Suprapubic skin (tissue), 4 donors: ENCODE measurements around the gene CACNA2D4. TPM values are rescaled to one million over a fixed set of nuclear protein-coding genes. Genes with fewer than 3 reads are reported as not detected.

ENCODE experiments used
- DNase-seq, 2 donors: peaks; one replicate each; pipeline ENCODE4 v3.0.0-alpha.2; 2019; ENCODE audit warnings: low spot score in 2 of 2
- H3K27ac ChIP-seq: fragments of 200-600 bp; sonication (generic); one replicate; pipeline ENCODE4 v1.5.1; 2019
- H3K27me3 ChIP-seq: fragments of 200-600 bp; sonication (generic); one replicate; pipeline ENCODE4 v1.5.1; 2019
- H3K36me3 ChIP-seq: fragments of 200-600 bp; sonication (generic); one replicate; pipeline ENCODE4 v1.5.1; 2019
- H3K4me1 ChIP-seq: fragments of 200-600 bp; sonication (generic); one replicate; pipeline ENCODE4 v1.5.1; 2019
- H3K4me3 ChIP-seq: fragments of 200-600 bp; sonication (generic); one replicate; pipeline ENCODE4 v1.5.1; 2019; ENCODE audit warnings: mild to moderate bottlenecking
- H3K9me3 ChIP-seq: fragments of 200-600 bp; sonication (generic); one replicate; pipeline ENCODE4 v1.5.1; 2019
- EP300 ChIP-seq: sonication (generic); formaldehyde crosslinking; IDR thresholded peaks from one replicate; pipeline ENCODE4 v1.6.1; 2017; ENCODE audit warnings: antibody characterized with exemption
- POLR2A ChIP-seq, 2 donors: fragments of 450-650 bp; IDR thresholded peaks; one replicate each; pipeline ENCODE4 v1.6.1; 2017; ENCODE audit warnings: antibody characterized with exemption in 2 of 2, mild to moderate bottlenecking in 2 of 2, moderate library complexity in 2 of 2
- POLR2AphosphoS5 ChIP-seq, 3 donors: sonication (generic); formaldehyde crosslinking; IDR thresholded peaks; one replicate each; pipeline ENCODE4 v1.6.1; 2017; ENCODE audit warnings: antibody characterized with exemption in 3 of 3
- WGBS: methylation state at CpG from one replicate; pipeline ENCODE4 v1.1.5; 2018; 5-methylcytosine and 5-hydroxymethylcytosine counted together
- total RNA-seq, 4 donors: library from RNA; depleted of rRNA; stranded (reverse); fragments of >200 nt; gene quantifications; one replicate each; pipeline ENCODE4 v1.1.0, GENCODE V29; 2016
- TF ChIP-seq, protein P1 (sequence below), 2 donors: fragments of 200-600 bp in 1 of 2; fragments of 450-650 bp in 1 of 2; sonication (generic) in 1 of 2; IDR thresholded peaks; one replicate each; pipeline ENCODE4 v1.5.1; 2016 to 2019; ENCODE audit warnings: antibody characterized with exemption in 2 of 2, mild to moderate bottlenecking in 1 of 2, moderate library complexity in 1 of 2

The CACNA2D4 gene
- total RNA-seq, 4 donors from 2014 or later, result 0.56 to 1.5 (median 0.97) TPM

DNA sequence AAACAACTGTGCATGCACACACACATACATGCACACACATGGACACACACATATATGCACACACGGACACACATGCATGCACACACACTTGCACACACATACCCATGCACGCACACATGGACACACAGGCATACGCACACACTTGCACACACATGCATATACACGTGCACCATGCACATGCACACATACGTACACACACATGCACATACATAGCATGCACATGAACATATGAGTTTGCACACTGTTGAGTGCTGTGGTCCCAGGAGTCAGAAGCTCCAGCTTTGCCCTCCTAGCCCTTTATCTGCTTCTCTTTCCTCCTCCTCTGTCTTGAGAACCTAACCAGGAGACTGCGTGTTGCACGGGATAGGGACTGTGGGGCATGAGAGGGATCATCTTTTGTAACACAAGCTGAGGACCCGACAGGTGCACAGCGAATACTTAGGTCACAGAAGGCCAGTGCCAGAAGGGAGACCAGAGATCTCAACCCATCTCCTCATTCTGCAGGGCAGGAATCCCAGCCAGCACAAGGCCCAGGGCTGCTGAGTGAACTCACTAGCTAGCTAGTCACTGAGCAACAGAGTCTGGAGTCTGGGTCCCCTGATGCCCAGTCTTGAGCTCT, 101.6 kb downstream of the CACNA2D4 start:
- no peaks in the 10 kb centered on the region for H3K9me3 ChIP-seq
- no peaks in the 10 kb centered on the region for H3K36me3 ChIP-seq
- peaks cover 50% of the 10 kb centered on the region for H3K27me3 ChIP-seq
- TF ChIP-seq POLR2AphosphoS5 (IDR thresholded peaks at IDR 0.05) (no peak), EP300 (no peak), POLR2A (IDR thresholded peaks at IDR 0.05) (no peak)
- TF ChIP-seq, protein P1, sequence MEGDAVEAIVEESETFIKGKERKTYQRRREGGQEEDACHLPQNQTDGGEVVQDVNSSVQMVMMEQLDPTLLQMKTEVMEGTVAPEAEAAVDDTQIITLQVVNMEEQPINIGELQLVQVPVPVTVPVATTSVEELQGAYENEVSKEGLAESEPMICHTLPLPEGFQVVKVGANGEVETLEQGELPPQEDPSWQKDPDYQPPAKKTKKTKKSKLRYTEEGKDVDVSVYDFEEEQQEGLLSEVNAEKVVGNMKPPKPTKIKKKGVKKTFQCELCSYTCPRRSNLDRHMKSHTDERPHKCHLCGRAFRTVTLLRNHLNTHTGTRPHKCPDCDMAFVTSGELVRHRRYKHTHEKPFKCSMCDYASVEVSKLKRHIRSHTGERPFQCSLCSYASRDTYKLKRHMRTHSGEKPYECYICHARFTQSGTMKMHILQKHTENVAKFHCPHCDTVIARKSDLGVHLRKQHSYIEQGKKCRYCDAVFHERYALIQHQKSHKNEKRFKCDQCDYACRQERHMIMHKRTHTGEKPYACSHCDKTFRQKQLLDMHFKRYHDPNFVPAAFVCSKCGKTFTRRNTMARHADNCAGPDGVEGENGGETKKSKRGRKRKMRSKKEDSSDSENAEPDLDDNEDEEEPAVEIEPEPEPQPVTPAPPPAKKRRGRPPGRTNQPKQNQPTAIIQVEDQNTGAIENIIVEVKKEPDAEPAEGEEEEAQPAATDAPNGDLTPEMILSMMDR (IDR thresholded peaks at IDR 0.05), result no peak
- 92% methylated on average over 9 of the region's 9 CpGs for WGBS
- DNase-seq, result no peak
- H3K4me1 ChIP-seq, result peaks cover 6% of the 10 kb centered on the region
- H3K4me3 ChIP-seq, result no peak overlapping the region
- no peak overlapping the region for H3K27ac ChIP-seq

DNA sequence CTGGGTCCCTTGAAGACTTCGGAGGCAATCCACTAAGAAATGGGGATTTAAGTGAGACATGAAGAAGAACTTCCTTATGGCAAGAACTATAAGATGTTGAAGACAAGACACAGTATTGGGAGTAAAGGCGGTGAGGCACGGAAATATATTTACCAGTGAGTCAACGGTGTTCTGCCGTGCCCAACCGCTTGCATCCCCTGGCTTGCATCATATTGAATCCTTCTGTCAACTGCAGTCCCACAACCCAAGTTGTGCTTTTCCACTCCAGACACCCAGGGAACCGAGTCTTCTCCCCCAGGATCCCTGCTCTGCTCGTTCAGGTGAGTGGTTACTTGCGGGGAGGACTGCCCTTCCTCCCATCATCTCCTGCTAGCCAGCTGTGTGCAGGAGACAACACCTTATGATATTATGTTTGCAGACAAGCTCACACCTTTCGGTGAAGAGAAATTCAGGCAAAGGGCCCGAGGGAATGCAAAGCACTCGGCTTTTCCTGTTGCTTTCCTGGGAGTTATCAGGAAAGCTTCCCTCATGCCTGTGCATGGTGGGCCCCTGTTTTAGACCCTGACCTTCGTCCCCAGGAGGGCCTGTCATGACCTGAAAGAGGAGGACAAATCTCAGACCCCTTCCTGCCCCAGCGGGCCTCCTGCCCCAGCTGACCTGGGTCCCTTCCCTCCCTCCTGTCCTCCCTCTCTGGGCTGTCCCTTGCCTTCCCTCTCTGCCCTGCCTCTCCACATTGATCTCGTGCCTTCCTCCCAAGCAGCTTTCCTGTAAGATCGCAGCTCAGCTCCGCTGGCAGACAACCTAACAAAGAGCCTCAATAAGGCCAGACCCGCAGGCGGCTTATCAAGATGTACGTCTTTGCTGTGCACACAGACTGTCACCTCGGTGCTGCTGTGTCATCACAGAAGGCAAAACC, 102.4 kb downstream of the CACNA2D4 start:
- H3K27ac ChIP-seq, result no peak overlapping the region
- no peak overlapping the region for H3K4me3 ChIP-seq
- H3K36me3 ChIP-seq, result no peaks in the 10 kb centered on the region
- peaks cover 42% of the 10 kb centered on the region for H3K27me3 ChIP-seq
- no peaks in the 10 kb centered on the region for H3K9me3 ChIP-seq
- peaks cover 6% of the 10 kb centered on the region for H3K4me1 ChIP-seq
- DNase-seq, result no peak
- 67% methylated on average over 21 of the region's 21 CpGs for WGBS
- TF ChIP-seq, protein P1 (IDR thresholded peaks at IDR 0.05), result no peak
- TF ChIP-seq POLR2AphosphoS5 (IDR thresholded peaks at IDR 0.05) (no peak), EP300 (no peak), POLR2A (IDR thresholded peaks at IDR 0.05) (no peak)

DNA sequence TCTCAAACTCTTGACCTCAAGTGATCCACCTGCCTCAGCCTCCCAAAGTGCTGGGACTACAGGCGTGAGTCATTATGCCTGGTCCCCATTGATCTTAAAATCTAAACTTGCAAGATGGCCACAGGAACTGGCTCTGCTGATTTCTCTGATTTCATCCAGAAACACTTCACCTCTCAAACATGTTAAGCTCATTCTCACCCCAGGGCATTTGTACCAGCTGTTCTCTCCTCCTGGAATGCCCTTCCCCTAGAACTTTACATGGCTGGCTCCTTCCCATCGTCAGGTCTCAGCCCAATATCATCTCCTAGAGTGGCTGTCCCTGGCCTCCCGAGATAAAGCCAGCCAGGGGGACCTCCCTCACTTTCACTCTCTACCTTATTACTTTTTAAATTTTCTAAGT, 103.3 kb downstream of the CACNA2D4 start:
- no peak for DNase-seq
- H3K27ac ChIP-seq, result no peak overlapping the region
- WGBS, result 88% methylated on average over 3 of the region's 3 CpGs
- H3K9me3 ChIP-seq, result no peaks in the 10 kb centered on the region
- H3K27me3 ChIP-seq, result peaks cover 32% of the 10 kb centered on the region
- peaks cover 6% of the 10 kb centered on the region for H3K4me1 ChIP-seq
- H3K36me3 ChIP-seq, result no peaks in the 10 kb centered on the region
- TF ChIP-seq, protein P1 (IDR thresholded peaks at IDR 0.05), result no peak
- TF ChIP-seq POLR2AphosphoS5 (IDR thresholded peaks at IDR 0.05) (no peak), EP300 (no peak), POLR2A (IDR thresholded peaks at IDR 0.05) (no peak)
- no peak overlapping the region for H3K4me3 ChIP-seq

DNA sequence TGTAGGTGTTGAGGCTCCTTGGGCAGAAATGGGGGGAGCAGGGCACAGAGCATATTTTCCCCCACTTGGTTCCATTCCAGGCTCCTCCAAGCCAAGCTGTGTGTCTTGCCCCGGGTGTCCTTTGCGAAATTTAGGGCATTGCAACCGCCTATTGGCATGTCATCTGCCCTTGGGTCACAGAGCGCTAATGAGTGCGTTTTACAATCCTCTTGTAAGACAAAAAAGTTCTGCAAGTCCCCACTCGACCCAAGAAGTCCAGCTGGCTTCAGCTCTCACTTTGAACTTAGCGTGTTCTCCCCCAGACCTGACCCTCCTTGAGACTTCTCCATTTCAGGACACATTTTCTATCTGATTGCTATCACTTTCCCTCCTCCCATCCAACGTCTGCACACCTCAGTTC, 104.2 kb downstream of the CACNA2D4 start:
- no peak for DNase-seq
- Histone ChIP-seq H3K36me3 (no peaks in the 10 kb centered on the region), H3K27me3 (peaks cover 24% of the 10 kb centered on the region), H3K27ac (no peak overlapping the region), H3K4me3 (no peak overlapping the region), H3K9me3 (no peaks in the 10 kb centered on the region), H3K4me1 (peaks cover 6% of the 10 kb centered on the region)
- 46% methylated on average over 8 of the region's 8 CpGs for WGBS
- TF ChIP-seq POLR2AphosphoS5 (IDR thresholded peaks at IDR 0.05), result no peak
- TF ChIP-seq EP300, result no peak
- TF ChIP-seq POLR2A (IDR thresholded peaks at IDR 0.05), result no peak
- TF ChIP-seq, protein P1 (IDR thresholded peaks at IDR 0.05), result no peak

DNA sequence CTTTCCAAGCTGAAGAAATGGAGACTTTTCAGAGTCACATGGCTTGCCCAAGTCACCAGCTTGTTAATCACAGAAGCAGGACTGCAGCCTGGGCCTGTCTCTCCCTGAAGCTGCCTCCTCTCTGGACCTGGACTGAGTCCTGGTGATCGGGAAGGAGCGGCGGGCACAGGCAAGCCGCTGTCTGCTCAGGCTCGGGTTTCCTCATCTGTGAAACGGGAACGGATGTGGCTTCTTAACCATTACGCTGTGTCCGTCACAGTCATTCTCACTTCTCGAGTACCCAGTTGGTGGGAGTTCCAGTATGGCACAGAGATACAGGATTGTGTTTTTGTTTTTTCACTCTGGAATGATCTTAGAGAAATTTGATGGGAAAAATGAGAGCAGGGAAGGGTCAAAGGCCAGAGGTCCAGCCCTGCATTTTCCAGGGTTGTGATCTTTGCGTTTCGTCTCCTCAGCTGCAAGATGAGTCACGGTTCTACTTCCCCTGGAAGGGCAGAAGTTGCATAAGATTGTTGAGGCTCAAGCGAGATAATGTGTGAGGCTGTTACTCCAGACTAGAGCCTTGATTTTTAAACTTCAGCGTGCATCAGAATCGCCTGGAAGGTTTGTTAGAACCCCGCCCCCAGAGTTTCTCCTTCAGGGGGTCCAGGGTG, 105.7 kb downstream of the CACNA2D4 start:
- Histone ChIP-seq H3K4me1 (peaks cover 6% of the 10 kb centered on the region), H3K4me3 (no peak overlapping the region), H3K36me3 (no peaks in the 10 kb centered on the region), H3K27me3 (peaks cover 20% of the 10 kb centered on the region), H3K27ac (peak overlapping the region; percentile 24), H3K9me3 (no peaks in the 10 kb centered on the region)
- 83% methylated on average over 17 of the region's 17 CpGs for WGBS
- no peak for DNase-seq
- no peak for TF ChIP-seq POLR2A (IDR thresholded peaks at IDR 0.05)
- TF ChIP-seq, protein P1 (IDR thresholded peaks at IDR 0.05), result no peak
- TF ChIP-seq POLR2AphosphoS5 (IDR thresholded peaks at IDR 0.05), result no peak
- no peak for TF ChIP-seq EP300
